GM19397 (cell line): ENCODE data around the gene CXCR6.

Source experiments
- ATAC-seq: cut with Tn5 transposase; IDR thresholded peaks from one replicate; pipeline ENCODE4 v1.9.1; 2021; ENCODE audit warnings: mild to moderate bottlenecking, moderate library complexity; ENCODE audit not compliant: unreplicated experiment

Gene CXCR6

DNA sequence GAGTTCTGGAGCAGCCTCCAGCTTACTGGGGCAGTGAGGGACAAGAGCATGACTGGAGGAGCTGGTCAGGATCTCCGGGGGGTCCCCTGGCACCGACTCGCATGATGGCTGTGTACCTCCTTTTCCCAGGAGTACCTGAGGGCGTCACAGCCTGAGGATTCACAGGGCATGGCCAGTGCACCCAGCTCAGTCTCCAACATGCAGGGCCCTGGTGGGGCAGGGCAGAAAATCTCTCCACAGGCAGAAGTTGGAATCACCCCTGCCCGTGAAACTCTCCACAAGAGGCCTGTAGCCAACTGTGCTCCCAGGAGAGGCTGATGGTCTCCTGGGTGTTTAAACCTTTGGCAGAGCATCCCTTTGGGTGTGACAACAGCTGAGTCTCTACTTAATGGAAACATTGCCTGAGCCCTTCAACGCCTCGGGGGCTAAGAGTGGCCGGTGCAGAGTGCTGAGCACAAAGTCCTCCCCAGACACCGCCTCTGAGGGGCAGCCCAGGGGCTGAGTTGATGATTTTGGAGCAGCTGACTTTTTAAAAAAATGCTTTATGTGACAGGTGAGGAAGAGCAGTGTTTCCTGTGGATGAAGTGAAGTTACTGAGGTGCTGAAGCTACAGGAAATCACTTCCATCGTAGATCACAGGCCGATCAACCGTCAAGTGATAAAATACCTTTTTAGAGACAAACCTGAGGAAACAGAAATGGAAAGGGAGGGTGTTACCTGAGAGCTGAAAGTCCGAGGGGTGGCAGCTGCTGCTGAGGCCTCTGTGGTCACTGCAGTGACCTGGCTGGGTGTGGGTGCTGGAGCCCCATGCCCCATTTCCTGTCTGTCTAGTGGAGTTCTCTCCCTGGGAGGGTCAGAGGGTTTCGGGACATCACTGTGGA lies 21.9 kb upstream of the CXCR6 start:
- no peak for ATAC-seq

DNA sequence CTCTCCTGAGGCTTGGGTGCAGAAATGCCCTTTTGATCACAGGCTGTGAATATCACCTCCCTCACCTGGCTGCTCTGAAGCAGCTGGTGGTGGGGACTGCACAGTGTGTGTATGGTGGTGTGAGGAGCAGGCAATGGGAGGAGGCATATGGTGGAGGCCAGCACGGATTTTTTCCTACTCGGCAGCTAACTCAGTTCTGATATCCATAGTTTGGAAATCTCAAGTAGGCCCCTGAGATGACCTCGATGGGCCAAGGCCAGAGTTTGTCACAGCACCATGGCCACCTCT lies 21.3 kb upstream of the CXCR6 start:
- no peak for ATAC-seq

DNA sequence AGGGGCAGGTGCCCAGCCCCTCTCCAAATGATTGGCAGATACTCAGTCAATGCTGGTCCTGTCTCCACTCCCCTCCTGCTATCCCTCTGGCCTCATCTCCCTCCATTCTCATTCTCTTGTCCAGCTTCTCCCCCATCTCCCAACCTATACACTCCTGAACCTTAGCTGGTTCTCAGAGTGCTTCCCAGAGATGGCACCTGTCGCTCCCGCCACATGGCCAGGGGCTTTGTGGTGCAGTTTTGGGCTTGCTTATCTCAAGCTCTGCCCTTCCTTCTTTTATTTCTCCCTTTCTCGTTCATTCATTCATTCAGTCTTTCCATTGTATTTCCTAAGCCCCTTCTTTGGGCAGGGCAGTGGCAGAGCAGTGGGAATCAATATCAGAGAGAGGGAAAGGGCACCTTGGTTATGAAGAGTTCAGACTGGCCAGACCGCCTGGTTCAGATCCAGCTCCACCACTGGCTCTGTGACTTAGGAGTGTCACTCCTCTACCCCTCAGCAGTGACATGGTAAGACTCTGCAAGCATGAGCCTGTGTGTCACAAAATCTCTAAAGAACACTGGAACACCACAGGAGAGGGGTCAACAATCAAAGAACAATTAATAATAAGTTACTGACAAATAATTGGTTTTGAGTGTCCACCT lies 20.2 kb upstream of the CXCR6 start:
- no peak for ATAC-seq

DNA sequence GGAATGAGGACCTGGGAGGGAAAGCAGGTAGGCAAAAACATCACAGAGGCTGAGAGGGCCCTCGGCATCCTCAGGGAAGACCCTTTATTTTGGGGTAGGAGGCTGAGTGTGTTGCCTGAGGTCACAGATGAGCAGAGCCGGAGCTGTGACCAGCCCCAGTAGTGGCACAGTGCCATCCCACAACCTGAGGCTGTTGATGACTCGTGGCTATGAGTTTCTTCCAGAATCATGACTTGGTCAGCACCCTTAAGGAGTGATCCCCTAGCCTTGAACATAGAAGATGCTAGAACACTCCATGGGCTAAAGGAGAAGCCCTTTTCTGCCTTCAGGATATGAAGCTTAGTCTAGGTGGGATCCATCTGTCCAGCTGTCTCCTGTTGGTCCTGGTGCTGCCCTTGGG lies 19.5 kb upstream of the CXCR6 start:
- no peak for ATAC-seq

DNA sequence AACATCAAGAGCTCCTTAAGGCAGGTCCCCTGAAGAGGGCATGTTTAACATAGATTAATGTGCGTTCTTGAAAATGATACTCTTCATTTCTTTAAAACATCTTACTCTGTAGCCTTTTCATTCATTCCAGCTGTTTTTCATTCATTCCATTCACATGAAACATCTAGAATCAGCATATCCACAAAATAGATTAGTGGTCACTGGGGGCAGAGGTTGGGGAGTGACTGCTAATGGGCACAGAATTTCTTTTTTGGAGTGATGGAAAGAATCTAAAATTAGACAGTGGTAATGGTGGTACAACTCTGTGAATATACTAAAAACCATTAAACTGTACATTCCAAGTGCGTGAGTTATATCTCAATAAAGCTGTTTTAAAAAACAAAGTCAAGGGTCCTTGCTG lies 15.4 kb upstream of the CXCR6 start:
- ATAC-seq: no peak

DNA sequence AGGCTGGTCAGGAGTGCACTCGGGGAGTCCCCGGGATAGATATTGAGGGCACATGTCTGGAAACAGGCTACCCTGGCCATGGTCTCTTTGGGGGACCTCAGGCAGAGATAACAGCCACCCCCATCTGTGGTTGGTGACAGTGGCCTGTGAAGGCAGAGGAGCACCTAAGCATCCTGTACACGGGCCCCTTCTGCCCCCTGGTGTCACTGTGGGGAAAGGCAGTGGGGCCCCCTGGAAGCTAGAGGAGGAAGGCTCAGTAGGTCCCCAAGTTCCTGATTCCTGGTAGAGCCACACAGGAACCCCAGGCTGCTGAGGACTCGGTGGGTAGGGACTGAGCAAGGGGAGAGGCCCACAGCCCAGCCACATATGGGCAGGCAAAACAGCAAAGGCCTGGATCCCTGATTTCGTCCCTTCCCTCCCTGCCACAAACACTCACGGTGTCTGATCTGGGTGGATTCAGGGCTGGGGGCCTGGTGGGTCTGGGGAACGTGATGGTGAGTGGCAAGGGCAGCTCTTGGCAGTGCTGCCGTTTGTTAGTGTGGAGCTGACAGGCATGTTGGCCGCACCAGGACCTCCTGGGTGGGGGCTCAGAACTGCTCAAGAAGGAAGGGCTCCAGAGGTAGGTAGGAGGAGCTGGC lies 14.1 kb upstream of the CXCR6 start:
- ATAC-seq: no peak

DNA sequence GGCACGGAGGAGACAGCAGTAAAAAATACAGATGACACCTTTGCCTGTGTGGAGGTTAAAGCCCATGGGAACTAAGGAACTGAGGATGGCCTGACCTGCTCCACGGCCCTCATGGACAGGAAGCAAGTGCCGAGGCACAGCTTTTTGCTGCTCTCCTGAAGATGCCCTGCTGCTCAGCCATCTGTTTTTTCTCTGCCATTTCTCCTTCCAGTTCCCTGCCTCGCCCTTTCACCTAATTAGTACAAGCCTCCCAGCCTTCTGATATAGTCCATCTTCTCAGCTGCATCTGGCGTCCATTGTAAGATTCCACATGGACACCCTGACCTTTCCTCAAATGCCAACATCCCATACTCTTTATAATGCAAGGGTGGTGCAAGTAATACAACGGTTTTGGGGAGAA lies 11.8 kb upstream of the CXCR6 start:
- ATAC-seq: no peak

DNA sequence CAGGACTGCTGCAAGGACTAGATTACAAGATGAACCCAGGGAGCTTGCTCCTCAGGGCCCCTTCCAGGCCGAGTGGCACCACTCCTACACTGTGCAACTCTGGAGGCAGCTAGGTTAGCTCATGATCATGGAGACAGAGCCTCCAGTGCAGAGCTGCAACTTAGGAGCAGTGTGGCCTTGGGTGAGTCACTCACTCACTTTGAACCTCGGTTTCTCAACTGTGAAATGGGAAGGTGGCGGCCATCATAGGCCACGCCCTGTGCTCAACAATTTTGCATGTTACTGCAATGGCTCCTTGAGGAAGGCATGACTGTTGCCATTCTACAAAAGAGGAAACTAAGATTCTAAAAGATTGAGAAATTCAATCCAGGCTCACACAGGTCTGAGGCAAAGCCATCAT lies 11.2 kb upstream of the CXCR6 start:
- ATAC-seq: no peak

DNA sequence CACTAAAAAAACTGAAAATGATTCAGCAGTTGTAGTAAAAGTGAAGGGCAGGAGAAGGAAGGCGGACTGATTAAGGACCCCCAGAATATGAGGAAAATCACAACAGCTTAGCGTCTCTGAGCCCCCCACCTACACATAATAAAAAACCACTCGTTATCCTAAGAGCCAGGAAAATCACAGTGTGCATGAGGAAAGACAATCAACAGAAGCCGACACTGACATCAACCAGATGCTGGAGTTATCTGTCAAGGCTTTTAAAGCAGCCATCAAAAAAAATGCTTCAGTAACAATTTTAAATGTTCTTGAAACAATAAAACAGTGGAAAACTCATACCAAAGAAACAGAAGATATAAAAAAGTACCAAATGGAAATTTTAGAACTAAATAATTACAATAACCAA lies 9.7 kb upstream of the CXCR6 start:
- ATAC-seq: no peak

DNA sequence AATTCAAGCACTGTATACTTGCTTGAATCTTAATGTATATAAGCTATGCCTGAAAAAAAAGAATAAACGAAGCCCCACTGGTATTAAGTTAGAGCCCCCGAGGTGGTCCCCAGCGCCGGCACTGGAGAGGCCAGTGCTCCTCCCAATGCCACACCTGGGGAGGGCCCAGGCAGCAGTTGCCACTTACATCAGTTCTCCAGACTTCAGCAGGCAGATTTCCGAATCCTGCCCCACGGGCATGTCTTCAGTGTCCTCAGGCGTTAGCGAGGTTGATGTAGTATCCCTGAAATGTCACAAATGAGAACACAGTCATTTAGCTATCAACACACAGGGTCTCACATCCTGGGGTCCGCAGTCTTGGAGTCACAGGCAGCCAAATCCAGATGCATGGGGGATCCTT lies 7.0 kb upstream of the CXCR6 start:
- no peak for ATAC-seq

DNA sequence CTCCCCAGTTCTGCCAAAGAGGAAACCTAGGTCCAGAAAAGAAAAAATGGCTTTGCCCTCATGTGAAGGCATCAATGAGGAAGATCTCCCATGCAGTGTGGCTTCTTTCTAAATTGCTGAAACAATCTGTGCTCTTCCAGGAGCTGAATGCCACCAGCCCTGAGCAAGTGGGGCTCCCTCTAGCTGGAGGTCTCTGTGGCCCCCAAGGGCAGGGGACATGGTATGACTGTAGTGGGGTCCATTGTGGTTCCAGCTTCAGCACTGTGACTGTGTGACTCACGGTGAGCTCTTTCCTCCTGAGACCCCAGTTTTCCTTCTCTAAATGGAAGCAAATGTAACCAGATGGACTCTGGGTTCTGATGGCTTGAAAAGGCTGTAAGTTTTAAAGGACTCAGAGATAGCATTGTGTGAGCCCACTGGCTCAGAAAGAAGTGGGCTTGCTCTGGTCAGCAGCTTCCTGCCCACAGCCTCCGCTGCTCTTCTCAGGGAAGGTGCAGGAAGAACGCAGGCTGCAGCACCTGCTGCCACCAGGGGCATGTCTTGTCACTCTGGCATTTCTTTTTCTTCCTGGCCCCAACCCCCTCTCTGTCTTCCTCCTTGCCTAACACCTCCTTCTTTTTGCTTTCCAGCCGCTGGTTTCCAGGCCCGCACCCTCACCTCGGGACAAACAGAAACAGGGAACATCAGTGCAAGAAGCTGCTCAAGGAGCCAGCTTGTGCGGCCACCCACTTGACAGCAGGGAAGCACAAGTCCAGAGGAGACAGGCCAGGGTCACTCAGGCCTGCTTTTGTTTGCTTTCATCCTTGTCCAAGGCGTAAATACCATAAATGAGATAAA lies 5.8 kb upstream of the CXCR6 start:
- ATAC-seq: no peak

DNA sequence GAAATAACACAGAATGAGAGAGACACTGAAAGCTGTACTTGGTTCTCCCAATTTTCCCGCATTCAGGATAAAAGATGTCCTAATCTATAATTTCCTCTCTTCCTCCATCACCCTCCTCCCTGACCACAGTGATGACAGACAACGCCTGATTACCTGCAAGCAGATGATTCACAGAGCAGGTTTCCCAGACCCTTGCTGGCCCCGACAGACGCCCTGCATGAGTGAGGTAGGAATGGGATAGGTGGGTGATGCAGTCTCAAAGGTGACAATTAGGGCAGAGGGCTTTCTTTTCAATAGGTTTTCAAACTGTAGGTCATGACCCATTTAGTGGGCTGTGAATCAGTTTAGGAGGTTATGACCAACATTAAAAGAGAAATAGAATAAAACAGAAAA lies 5.2 kb upstream of the CXCR6 start:
- ATAC-seq: no peak

DNA sequence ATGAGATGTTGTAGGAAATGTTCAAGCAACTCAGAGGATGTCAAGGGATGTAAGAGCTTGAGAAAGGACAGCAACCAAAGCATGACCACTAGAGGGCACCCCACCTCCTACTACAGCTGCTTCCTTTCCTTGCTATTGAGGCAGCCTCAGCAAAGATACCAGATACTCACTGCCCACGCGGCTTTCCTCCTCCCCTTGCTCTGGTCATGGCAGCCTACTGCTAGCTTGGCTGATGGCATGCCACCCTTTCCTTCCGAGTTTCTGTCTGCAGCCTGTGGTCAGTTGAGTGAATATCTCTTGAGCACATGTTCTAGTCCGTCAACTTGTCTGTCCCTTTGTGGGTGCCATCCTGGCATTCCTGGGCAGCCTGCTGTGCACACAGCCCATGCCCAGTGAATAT lies 4.4 kb upstream of the CXCR6 start:
- no peak for ATAC-seq

DNA sequence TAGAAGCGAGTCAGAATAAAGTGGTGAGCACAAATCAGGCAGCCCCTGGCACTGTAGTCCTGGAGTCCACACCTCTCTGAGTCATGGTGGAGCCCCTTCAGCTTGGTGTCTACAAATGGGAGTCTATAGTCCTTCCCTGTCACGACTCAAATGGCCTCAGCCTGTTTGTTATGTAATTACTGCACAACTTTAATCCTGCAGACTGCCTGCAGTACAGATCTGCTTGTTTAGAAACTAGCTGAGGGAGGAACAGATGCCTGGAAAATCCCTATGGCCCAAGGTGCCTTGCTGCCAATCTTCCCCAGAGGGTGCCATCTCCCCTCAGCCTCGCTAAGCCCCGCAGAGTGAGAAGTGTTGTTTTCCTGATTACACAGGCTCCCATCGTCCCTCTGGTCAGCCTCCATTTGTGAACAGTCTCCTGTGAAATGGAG lies 3.9 kb upstream of the CXCR6 start:
- ATAC-seq: no peak

DNA sequence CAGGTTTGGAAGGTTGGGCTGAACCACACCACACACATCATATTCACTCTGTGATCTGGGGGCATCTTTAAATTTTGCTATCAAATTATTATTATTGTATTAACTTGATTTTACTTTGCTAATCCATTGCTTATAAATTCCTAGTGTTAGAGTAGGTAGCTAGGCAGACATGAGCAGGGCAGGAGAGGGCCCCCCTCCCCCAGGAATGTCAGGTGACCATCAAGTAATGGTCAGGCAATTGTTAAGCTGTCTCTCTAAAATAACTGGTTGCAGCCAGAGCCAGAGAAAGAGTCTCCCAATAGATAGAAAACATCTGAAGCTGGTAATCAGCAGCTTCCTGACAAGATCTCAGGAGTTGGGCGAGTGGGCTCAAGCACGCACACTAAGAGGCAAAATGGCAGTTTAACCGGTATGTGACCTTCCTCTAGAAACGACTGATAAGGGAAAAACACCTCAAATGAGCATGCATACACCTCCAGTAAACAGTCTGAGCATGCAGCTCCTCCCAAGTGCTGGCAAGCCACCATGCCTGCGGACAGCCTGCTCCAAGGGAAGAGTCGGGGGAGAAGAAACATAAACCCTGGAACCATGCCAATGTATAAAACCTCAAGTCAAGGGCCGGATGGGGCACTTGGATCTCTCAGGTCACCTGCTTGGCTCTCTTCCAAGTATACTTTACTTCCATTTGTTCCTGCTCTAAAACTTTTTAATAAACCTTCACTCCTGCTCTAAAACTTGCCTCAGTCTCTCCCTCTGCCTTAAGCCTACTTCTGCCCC lies 3.1 kb upstream of the CXCR6 start:
- no peak for ATAC-seq

DNA sequence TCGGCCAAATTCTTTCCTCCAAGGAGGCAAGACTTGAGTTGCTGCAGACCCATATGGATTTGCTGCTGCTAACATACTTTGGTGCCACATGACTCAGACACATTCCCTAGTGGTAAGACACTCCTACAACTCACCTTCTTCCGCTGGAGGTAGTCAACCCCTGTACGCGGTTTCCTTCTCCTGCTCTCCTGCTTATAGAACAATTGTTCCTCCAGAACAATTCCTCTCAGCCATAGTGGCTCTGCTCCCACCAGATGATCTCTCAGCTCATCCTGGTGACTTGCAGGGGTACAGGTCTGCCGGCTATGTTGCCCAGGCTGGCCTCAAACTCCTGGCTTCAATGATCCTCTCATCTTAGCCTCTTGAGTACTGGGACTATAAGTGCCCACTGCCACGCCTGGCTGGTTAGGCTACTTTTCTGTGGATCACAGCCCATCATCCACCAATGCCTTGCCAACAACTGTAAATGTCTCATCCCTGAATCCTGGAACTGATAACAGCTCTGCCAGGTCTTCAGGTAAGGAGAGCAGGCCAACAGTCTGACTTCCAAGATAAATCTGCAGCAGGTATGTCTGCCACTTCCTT lies 2.4 kb upstream of the CXCR6 start:
- ATAC-seq: no peak

DNA sequence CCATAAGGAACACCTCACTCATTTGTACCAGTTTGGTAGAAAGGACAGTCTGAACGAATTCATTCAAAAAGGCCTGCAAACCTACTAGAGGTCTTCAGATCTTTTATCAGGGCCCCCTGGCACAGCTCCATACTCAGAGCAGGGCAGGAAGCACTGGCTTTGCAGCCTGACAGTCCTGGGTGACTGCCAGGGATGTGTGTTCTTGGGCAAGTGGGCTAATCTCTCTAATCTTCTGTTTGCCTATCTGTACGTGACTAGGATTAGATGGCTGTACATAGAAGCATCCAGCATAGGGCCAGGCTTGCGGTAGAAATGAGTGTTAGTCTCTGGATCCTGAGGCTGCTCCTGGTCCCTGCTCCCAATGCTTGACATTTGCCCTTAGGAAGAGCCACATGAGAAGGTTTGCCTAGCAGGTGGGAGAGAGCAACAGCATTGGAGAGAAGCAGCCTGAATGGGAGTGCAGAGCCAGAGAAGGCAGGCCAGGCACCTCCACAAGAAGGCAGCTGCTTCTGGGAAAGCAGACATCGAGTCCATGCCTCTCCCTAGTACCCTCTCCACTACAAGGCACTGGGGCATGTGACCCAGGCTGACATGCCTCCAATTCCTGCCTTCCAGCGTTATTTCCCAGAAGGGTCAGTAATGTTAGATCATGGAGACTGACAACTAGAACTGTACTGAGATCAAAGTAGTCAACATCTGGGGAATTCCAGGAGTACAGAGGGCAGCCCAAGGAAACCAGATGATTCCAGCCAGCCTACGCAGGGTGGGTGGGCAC lies 1.0 kb upstream of the CXCR6 start:
- no peak for ATAC-seq

DNA sequence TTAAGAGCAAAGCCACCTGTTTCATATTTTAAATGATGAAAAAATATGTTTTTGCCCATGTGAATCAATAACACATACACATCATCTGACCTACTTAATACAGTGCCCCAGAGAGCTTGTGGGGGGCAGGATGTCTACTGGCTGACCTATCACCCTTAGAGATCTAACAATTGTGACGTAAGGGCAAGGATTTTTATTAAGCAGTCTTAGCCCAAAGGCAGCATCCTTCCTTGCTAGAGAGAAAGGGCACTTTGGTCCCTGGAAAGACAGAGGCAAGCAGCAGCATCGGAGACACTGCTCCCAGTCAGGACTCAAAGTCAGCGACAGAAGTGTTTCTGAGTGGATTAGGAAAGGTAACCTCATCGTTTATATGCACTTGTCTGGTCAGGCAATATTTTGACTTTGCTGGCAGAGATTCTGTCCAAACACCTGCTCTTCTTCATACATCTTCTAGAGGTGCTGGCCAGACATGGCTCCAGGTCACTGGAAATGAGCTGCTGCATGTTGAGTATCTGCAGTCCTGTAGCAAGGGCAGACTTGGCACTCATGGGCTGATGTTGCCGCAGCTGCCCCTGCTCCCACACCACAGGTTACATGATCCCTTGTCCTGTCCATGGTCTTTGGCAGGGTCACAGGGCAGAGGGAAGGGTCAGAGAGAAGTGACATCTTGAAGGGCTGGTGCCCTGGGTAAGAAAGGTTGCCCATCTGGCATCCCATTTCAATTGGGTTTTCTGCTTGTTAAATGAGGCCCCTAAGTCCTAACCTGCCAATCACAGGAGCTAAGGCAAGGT lies 1.8 kb downstream of the CXCR6 start:
- ATAC-seq: no peak

DNA sequence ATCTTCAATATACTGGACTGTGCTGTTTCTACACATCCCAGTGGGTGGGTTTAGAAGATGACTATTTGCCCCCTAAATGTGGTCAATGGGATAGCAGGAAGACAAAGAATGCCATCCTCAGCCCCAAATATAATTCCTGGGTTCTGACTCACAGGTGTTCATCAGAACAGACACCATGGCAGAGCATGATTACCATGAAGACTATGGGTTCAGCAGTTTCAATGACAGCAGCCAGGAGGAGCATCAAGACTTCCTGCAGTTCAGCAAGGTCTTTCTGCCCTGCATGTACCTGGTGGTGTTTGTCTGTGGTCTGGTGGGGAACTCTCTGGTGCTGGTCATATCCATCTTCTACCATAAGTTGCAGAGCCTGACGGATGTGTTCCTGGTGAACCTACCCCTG lies 3.0 kb downstream of the CXCR6 start:
- no peak for ATAC-seq
